ENCODE measurements around the gene SEMA3C. TPM values are rescaled to one million over a fixed set of nuclear protein-coding genes. Genes with fewer than 3 reads are reported as not detected.
A peak's percentile ranks its signal among the peaks of the same experiment; 100 is the strongest.

SEMA3C gene
- total RNA-seq, 1 donor from 2014 or later, result 91.3 TPM

DNA sequence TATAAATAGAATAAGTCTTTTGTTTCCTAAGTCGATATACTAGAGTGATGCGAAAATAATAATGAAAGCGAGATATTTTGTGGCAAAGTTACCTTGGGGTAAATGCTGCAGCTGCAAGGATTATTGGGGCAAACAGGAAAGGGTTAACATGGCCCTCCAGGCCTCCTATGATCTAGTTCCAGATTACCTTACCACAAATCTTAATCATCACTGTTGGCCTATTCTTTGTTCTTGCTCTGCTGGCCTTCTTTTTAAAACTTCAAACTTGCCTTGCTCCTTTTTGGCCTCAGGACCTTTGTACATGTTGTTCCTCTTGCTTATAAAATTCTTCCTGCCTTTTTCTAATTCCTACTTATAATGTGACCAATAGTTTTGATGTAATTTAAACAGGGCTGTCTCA, 81.5 kb downstream of the SEMA3C start:
- Mint-ChIP-seq H3K4me3 (ENCODE audit: unreplicated experiment) (no peak overlapping the region), H3K27ac (ENCODE audit: unreplicated experiment) (no peak overlapping the region), H3K9me3 (ENCODE audit: unreplicated experiment) (no peaks in the 10 kb centered on the region), H3K36me3 (ENCODE audit: unreplicated experiment) (no peaks in the 10 kb centered on the region), H3K4me1 (ENCODE audit: low read depth, unreplicated experiment) (peaks cover 14% of the 10 kb centered on the region), H3K27me3 (ENCODE audit: unreplicated experiment) (no peaks in the 10 kb centered on the region)
- no peak for DNase-seq
- TF ChIP-seq, protein P1, sequence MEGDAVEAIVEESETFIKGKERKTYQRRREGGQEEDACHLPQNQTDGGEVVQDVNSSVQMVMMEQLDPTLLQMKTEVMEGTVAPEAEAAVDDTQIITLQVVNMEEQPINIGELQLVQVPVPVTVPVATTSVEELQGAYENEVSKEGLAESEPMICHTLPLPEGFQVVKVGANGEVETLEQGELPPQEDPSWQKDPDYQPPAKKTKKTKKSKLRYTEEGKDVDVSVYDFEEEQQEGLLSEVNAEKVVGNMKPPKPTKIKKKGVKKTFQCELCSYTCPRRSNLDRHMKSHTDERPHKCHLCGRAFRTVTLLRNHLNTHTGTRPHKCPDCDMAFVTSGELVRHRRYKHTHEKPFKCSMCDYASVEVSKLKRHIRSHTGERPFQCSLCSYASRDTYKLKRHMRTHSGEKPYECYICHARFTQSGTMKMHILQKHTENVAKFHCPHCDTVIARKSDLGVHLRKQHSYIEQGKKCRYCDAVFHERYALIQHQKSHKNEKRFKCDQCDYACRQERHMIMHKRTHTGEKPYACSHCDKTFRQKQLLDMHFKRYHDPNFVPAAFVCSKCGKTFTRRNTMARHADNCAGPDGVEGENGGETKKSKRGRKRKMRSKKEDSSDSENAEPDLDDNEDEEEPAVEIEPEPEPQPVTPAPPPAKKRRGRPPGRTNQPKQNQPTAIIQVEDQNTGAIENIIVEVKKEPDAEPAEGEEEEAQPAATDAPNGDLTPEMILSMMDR (IDR thresholded peaks at IDR 0.05; ENCODE audit: partially characterized antibody, unreplicated experiment), result no peak

DNA sequence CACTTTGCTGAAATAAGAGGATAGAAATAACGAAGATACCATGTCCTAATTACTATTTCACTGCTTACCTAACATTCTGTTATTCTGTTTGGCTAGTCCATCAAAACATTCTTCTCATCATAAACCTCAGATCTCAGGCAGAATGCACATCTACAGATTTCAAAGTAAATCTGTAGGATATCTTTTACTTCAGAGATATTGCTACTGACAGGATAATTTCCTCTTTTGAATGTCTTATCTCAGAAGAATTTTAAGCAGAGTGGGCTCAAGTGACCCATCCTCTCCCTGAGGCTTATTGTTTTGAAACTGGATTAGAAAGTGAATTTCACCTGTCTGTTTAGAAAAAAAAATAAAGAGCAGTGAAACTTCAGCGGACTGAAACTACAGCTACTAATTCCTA, 83.6 kb downstream of the SEMA3C start:
- DNase-seq, result no peak
- Mint-ChIP-seq H3K27me3 (ENCODE audit: unreplicated experiment) (no peaks in the 10 kb centered on the region), H3K4me3 (ENCODE audit: unreplicated experiment) (no peak overlapping the region), H3K4me1 (ENCODE audit: low read depth, unreplicated experiment) (peaks cover 12% of the 10 kb centered on the region), H3K36me3 (ENCODE audit: unreplicated experiment) (no peaks in the 10 kb centered on the region), H3K9me3 (ENCODE audit: unreplicated experiment) (no peaks in the 10 kb centered on the region), H3K27ac (ENCODE audit: unreplicated experiment) (no peak overlapping the region)
- TF ChIP-seq, protein P1 (IDR thresholded peaks at IDR 0.05; ENCODE audit: partially characterized antibody, unreplicated experiment), result no peak

GRCh38 chr7:80833289-80834268, 85.3 kb downstream of the SEMA3C start:
- DNase-seq, result no peak
- no peaks in the 10 kb centered on the region for H3K9me3 Mint-ChIP-seq (ENCODE audit: unreplicated experiment)
- H3K4me1 Mint-ChIP-seq (ENCODE audit: low read depth, unreplicated experiment), result peaks cover 12% of the 10 kb centered on the region
- H3K27ac Mint-ChIP-seq (ENCODE audit: unreplicated experiment), result peak overlapping the region; percentile 87
- no peaks in the 10 kb centered on the region for H3K27me3 Mint-ChIP-seq (ENCODE audit: unreplicated experiment)
- TF ChIP-seq, protein P1 (IDR thresholded peaks at IDR 0.05; ENCODE audit: partially characterized antibody, unreplicated experiment), result no peak
- no peaks in the 10 kb centered on the region for H3K36me3 Mint-ChIP-seq (ENCODE audit: unreplicated experiment)
- H3K4me3 Mint-ChIP-seq (ENCODE audit: unreplicated experiment), result no peak overlapping the region

- no peaks in the 10 kb centered on the region for H3K27me3 Mint-ChIP-seq (ENCODE audit: unreplicated experiment)
- TF ChIP-seq, protein P1 (IDR thresholded peaks at IDR 0.05; ENCODE audit: partially characterized antibody, unreplicated experiment), result no peak
- no peaks in the 10 kb centered on the region for H3K36me3 Mint-ChIP-seq (ENCODE audit: unreplicated experiment)
- H3K4me3 Mint-ChIP-seq (ENCODE audit: unreplicated experiment), result no peak overlapping the region
- no peak for DNase-seq
- H3K9me3 Mint-ChIP-seq (ENCODE audit: unreplicated experiment), result no peaks in the 10 kb centered on the region
- no peak overlapping the region for H3K27ac Mint-ChIP-seq (ENCODE audit: unreplicated experiment)
- peaks cover 12% of the 10 kb centered on the region for H3K4me1 Mint-ChIP-seq (ENCODE audit: low read depth, unreplicated experiment)
Measured at GRCh38 chr7:80832006-80832405, 86.8 kb downstream of the SEMA3C start.

Measured in glutamatergic neuron (in vitro differentiated cells).